Activated naive CD8-positive, alpha-beta T cell treated with anti-CD3 and anti-CD28 coated beads for 36 hours (primary cell): ENCODE measurements around the gene KLB. TPM values are rescaled to one million over a fixed set of nuclear protein-coding genes. Genes with fewer than 3 reads are reported as not detected.
"Not testable (repeated sequence)": the region's sequence is repeated elsewhere in the genome, so short reads cannot be mapped to it uniquely, and the experiment has no call there.

ENCODE experiments used
- DNase-seq: peaks from one replicate; pipeline ENCODE4 v3.0.0; 2021
- H3K27ac Mint-ChIP-seq: one replicate; pipeline ENCODE4 v1.8.0; 2022; ENCODE audit warnings: mild to moderate bottlenecking, moderate library complexity, mixed read lengths
- H3K27me3 Mint-ChIP-seq: one replicate; pipeline ENCODE4 v1.8.0; 2022; ENCODE audit warnings: mild to moderate bottlenecking, mixed read lengths
- H3K36me3 Mint-ChIP-seq: one replicate; pipeline ENCODE4 v1.8.0; 2021; ENCODE audit warnings: mild to moderate bottlenecking, mixed read lengths
- H3K4me1 Mint-ChIP-seq: one replicate; pipeline ENCODE4 v1.8.0; 2021; ENCODE audit warnings: mixed read lengths
- H3K4me3 Mint-ChIP-seq: one replicate; pipeline ENCODE4 v1.8.0; 2022; ENCODE audit warnings: mild to moderate bottlenecking, moderate library complexity, mixed read lengths
- H3K9me3 Mint-ChIP-seq: one replicate; pipeline ENCODE4 v1.8.0; 2022; ENCODE audit warnings: mixed read lengths
- total RNA-seq, 2 experiments: library from RNA; stranded (reverse); gene quantifications; one replicate each; pipeline ENCODE4 v1.2.3, GENCODE V29; 2021

KLB gene
- total RNA-seq, 2 experiments from 2014 or later = not detected

- H3K9me3 Mint-ChIP-seq, H3K4me1 Mint-ChIP-seq, H3K4me3 Mint-ChIP-seq, H3K36me3 Mint-ChIP-seq, H3K27me3 Mint-ChIP-seq, DNase-seq: not testable (repeated sequence)
- H3K27ac Mint-ChIP-seq = peak overlapping the region; percentile 20
Observed at GRCh38 chr4:39401640-39402039, 5.1 kb upstream of the KLB start.

- no peak for DNase-seq
- Mint-ChIP-seq H3K4me1 (no peaks in the 10 kb centered on the region), H3K36me3 (no peaks in the 10 kb centered on the region), H3K27me3 (no peaks in the 10 kb centered on the region), H3K9me3 (no peaks in the 10 kb centered on the region), H3K27ac (no peak overlapping the region), H3K4me3 (no peak overlapping the region)
Observed at GRCh38 chr4:39407584-39407885, 805 bp downstream of the KLB start.

GRCh38 chr4:39410415-39410814 is 3.7 kb downstream of the KLB start:
- no peak overlapping the region for H3K4me3 Mint-ChIP-seq
- H3K36me3 Mint-ChIP-seq = no peaks in the 10 kb centered on the region
- no peaks in the 10 kb centered on the region for H3K9me3 Mint-ChIP-seq
- H3K27ac Mint-ChIP-seq = no peak overlapping the region
- peaks cover 2% of the 10 kb centered on the region for H3K4me1 Mint-ChIP-seq
- DNase-seq = no peak
- H3K27me3 Mint-ChIP-seq = no peaks in the 10 kb centered on the region

- H3K4me1 Mint-ChIP-seq, H3K27me3 Mint-ChIP-seq, H3K27ac Mint-ChIP-seq, H3K9me3 Mint-ChIP-seq, H3K4me3 Mint-ChIP-seq, H3K36me3 Mint-ChIP-seq, DNase-seq: not testable (repeated sequence)
Observed at GRCh38 chr4:39411561-39411960, 4.8 kb downstream of the KLB start.

GRCh38 chr4:39415678-39416283 is 9.1 kb downstream of the KLB start:
- no peak for DNase-seq
- H3K4me1 Mint-ChIP-seq = peaks cover 2% of the 10 kb centered on the region
- no peaks in the 10 kb centered on the region for H3K36me3 Mint-ChIP-seq
- H3K27ac Mint-ChIP-seq = no peak overlapping the region
- H3K4me3 Mint-ChIP-seq = no peak overlapping the region
- no peaks in the 10 kb centered on the region for H3K9me3 Mint-ChIP-seq
- no peaks in the 10 kb centered on the region for H3K27me3 Mint-ChIP-seq

GRCh38 chr4:39422247-39422646 is 15.5 kb downstream of the KLB start:
- H3K4me1 Mint-ChIP-seq = no peaks in the 10 kb centered on the region
- H3K9me3 Mint-ChIP-seq = no peaks in the 10 kb centered on the region
- no peak overlapping the region for H3K27ac Mint-ChIP-seq
- DNase-seq = no peak
- no peaks in the 10 kb centered on the region for H3K27me3 Mint-ChIP-seq
- H3K4me3 Mint-ChIP-seq = no peak overlapping the region
- H3K36me3 Mint-ChIP-seq = no peaks in the 10 kb centered on the region

GRCh38 chr4:39425297-39425696 is 18.6 kb downstream of the KLB start:
- not testable (repeated sequence) for H3K27ac Mint-ChIP-seq, H3K4me1 Mint-ChIP-seq, H3K36me3 Mint-ChIP-seq, H3K27me3 Mint-ChIP-seq, H3K4me3 Mint-ChIP-seq, DNase-seq, H3K9me3 Mint-ChIP-seq

GRCh38 chr4:39426728-39427127 is 20.0 kb downstream of the KLB start:
- Mint-ChIP-seq H3K27ac (no peak overlapping the region), H3K4me3 (no peak overlapping the region), H3K36me3 (no peaks in the 10 kb centered on the region), H3K4me1 (no peaks in the 10 kb centered on the region), H3K9me3 (no peaks in the 10 kb centered on the region), H3K27me3 (no peaks in the 10 kb centered on the region)
- no peak for DNase-seq

GRCh38 chr4:39427520-39428114 is 20.9 kb downstream of the KLB start:
- H3K4me3 Mint-ChIP-seq = no peak overlapping the region
- no peaks in the 10 kb centered on the region for H3K9me3 Mint-ChIP-seq
- H3K27ac Mint-ChIP-seq = no peak overlapping the region
- H3K27me3 Mint-ChIP-seq = no peaks in the 10 kb centered on the region
- H3K36me3 Mint-ChIP-seq = no peaks in the 10 kb centered on the region
- no peaks in the 10 kb centered on the region for H3K4me1 Mint-ChIP-seq
- no peak for DNase-seq

GRCh38 chr4:39429476-39430334 is 23.0 kb downstream of the KLB start:
- H3K9me3 Mint-ChIP-seq = no peaks in the 10 kb centered on the region
- DNase-seq = no peak
- no peak overlapping the region for H3K27ac Mint-ChIP-seq
- H3K27me3 Mint-ChIP-seq = no peaks in the 10 kb centered on the region
- H3K4me3 Mint-ChIP-seq = no peak overlapping the region
- no peaks in the 10 kb centered on the region for H3K36me3 Mint-ChIP-seq
- H3K4me1 Mint-ChIP-seq = no peaks in the 10 kb centered on the region

GRCh38 chr4:39433878-39434492 is 27.3 kb downstream of the KLB start:
- Mint-ChIP-seq H3K4me3 (no peak overlapping the region), H3K4me1 (no peaks in the 10 kb centered on the region), H3K9me3 (no peaks in the 10 kb centered on the region), H3K27me3 (no peaks in the 10 kb centered on the region), H3K36me3 (no peaks in the 10 kb centered on the region), H3K27ac (no peak overlapping the region)
- DNase-seq = no peak

- no peaks in the 10 kb centered on the region for H3K4me1 Mint-ChIP-seq
- H3K36me3 Mint-ChIP-seq = no peaks in the 10 kb centered on the region
- no peak overlapping the region for H3K4me3 Mint-ChIP-seq
Observed at GRCh38 chr4:39435659-39436563, 29.2 kb downstream of the KLB start.

GRCh38 chr4:39441593-39441992 is 34.9 kb downstream of the KLB start:
- Mint-ChIP-seq H3K4me3 (no peak overlapping the region), H3K36me3 (no peaks in the 10 kb centered on the region), H3K4me1 (peaks cover 4% of the 10 kb centered on the region), H3K27me3 (peaks cover 3% of the 10 kb centered on the region), H3K27ac (no peak overlapping the region), H3K9me3 (no peaks in the 10 kb centered on the region)
- DNase-seq = no peak

More at GRCh38 chr4:39435659-39436563, 29.2 kb downstream of the KLB start:
- H3K9me3 Mint-ChIP-seq = no peaks in the 10 kb centered on the region
- no peaks in the 10 kb centered on the region for H3K27me3 Mint-ChIP-seq
- no peak overlapping the region for H3K27ac Mint-ChIP-seq
- no peak for DNase-seq

GRCh38 chr4:39442998-39443397 is 36.3 kb downstream of the KLB start:
- Mint-ChIP-seq H3K4me3 (no peak overlapping the region), H3K27ac (no peak overlapping the region), H3K4me1 (peaks cover 12% of the 10 kb centered on the region), H3K27me3 (peaks cover 3% of the 10 kb centered on the region), H3K36me3 (no peaks in the 10 kb centered on the region), H3K9me3 (no peaks in the 10 kb centered on the region)
- DNase-seq = peak; percentile 18

- Mint-ChIP-seq H3K9me3 (no peaks in the 10 kb centered on the region), H3K27ac (no peak overlapping the region), H3K36me3 (peaks cover 16% of the 10 kb centered on the region), H3K4me1 (peaks cover 25% of the 10 kb centered on the region), H3K27me3 (peaks cover 3% of the 10 kb centered on the region), H3K4me3 (no peak overlapping the region)
- no peak for DNase-seq
Observed at GRCh38 chr4:39446483-39446841, 39.7 kb downstream of the KLB start.
